GM18519 (cell line): ENCODE results near the gene FASTK.
"Not testable (repeated sequence)": the region's sequence is repeated elsewhere in the genome, so short reads cannot be mapped to it uniquely, and the experiment has no call there.

Experiments
- ATAC-seq: cut with Tn5 transposase; IDR thresholded peaks from one replicate; pipeline ENCODE4 v1.9.1; 2021; ENCODE audit warnings: mild to moderate bottlenecking, moderate library complexity; ENCODE audit not compliant: unreplicated experiment, low FRiP score

FASTK gene

GRCh38 chr7:151053751-151054150 is 26.9 kb downstream of the FASTK start:
- no peak for ATAC-seq

DNA sequence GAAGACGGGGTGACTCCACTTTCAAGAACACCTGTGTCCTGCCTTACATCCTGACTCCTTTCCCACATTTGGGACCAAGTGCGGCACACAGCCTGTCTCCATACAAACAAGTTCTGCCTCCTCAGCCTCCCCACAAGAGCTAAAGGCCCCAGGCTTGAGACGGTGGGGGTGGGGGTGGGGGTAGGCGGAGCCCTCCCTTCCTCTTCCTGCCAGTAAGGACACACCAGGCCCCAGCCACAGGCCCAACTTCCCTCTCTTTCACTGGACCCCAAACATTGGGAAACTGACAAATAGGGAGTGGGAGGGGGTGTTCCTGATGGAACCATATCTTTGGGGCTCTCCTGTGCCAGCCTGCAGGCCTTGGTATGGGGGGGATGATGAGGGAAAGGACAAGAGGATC is 27.5 kb downstream of the FASTK start:
- ATAC-seq, result no peak

GRCh38 chr7:151051108-151051507 is 29.5 kb downstream of the FASTK start:
- ATAC-seq, result no peak

- no peak for ATAC-seq
These were observed 31.6 kb downstream of the FASTK start for GRCh38 chr7:151048911-151049463.

DNA sequence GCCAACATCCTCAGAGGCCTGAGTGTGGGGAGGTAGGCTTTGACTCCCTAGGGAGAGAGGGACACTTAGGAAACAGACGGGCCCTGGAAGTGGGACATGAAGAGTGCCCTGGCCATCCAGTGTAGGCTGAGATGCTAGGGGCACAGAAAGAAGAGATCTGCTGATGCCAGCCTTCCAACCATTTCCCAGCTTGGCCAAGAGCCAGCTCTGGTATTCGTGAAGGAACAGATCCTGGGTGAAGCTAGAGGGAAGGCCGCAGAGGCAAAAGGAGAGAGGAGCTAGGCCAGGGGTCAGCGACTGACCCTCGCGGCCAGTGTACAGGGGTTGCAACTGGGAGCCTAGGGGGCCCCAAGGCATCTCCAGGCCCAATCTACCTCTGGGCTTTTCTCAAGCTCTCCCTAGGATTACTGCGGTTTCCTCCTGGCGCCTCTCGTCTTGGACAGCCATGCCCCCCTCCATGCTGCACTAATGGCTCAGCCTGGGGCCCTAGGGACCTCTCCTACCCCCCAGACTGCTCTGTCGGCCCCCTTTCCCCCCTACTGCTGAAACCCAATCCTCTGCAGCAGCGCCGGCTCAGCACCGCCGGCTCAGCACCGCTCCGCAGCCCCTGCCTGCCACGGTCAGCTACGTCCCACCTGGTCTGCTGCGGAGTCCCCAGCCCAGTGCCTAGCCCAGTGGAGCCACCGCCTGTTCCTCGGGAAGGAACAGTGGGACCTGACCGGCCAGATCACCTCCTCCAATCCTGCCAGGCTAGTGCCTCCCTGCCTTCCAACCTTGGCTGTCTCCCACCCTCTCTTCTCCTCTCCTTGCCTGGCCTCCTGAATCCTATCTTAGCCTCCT is 32.4 kb downstream of the FASTK start, which contains the start of gene ASIC3:
Gene ASIC3 (plus strand): TSS at position 556 of the 840 bp plus-strand sequence. CDS start 355 bp downstream, outside the sequence.
- no peak for ATAC-seq

- no peak for ATAC-seq
These were observed 33.7 kb downstream of the FASTK start for GRCh38 chr7:151046603-151047573.

GRCh38 chr7:151045967-151046366 is 34.6 kb downstream of the FASTK start:
- ATAC-seq, result no peak

DNA sequence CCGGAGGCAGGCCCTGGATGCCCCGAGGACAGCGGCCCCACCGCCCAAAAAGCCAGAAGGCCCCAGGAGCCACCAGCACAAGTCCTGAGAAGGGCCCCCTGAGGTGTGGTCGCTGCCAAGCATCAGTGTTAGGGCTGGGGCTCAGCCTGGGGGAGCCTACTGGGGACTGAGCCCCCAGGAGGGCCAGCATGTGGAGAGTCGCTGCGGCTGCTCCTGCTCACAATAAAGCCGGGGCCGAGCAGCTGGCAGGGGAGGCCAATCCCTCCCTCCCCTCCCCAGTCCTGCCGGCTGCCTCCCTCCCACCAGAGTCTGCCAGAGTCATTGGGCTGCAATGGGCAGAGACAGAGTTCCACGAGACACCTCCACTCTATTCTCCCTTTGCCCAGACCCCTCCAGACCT is 35.3 kb downstream of the FASTK start:
- ATAC-seq, result no peak

DNA sequence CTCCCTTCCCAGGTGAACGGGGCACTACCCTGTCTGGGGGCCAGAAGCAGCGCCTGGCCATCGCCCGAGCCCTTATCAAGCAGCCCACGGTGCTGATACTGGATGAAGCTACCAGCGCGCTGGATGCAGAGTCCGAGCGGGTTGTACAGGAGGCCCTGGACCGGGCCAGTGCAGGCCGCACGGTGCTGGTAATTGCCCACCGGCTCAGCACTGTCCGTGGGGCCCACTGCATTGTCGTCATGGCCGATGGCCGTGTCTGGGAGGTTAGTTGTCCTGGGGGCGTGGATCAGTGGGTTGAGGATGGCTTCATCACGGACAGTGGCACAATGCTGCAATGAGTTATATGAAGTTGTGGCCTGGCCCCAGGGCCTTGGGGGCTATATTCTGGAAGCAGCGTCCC is 36.6 kb downstream of the FASTK start:
- no peak for ATAC-seq

GRCh38 chr7:151043449-151043848 is 37.2 kb downstream of the FASTK start:
- not testable (repeated sequence) for ATAC-seq

- no peak for ATAC-seq
These were observed 39.8 kb downstream of the FASTK start for GRCh38 chr7:151040616-151041375.

DNA sequence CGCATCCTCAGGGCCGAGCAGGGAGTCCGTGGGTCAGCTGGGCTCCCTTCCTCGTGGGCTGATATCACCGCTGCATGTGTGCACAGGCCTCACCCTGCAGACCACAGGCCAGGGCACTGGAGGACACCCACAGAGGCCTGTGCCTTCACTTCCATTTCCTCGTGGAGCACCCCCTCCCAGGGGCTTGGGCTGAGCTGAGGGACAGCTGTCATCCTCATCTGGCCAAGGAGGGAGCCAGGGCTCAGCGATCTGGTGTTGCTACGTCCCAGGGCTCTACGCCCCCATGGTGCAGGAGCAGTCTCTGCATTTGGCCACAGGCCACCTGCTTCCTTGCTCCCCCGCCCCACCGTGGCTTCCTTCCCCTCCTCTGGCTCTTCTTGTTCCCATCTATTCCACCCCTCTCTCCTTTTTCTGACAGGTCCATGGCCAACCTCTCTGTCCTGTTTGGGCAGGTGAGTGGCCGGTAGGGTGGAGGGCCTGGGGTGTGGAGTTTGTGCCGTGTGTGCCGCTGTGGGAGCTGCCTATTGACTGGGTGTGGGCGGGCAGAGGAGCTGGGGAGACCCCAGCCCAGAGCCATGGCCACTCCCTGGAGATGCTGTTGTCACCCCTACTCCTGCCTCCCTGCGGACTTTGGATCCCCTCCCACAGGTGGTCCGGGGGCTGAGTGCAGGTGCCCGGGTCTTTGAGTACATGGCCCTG is 40.6 kb downstream of the FASTK start:
- no peak for ATAC-seq

DNA sequence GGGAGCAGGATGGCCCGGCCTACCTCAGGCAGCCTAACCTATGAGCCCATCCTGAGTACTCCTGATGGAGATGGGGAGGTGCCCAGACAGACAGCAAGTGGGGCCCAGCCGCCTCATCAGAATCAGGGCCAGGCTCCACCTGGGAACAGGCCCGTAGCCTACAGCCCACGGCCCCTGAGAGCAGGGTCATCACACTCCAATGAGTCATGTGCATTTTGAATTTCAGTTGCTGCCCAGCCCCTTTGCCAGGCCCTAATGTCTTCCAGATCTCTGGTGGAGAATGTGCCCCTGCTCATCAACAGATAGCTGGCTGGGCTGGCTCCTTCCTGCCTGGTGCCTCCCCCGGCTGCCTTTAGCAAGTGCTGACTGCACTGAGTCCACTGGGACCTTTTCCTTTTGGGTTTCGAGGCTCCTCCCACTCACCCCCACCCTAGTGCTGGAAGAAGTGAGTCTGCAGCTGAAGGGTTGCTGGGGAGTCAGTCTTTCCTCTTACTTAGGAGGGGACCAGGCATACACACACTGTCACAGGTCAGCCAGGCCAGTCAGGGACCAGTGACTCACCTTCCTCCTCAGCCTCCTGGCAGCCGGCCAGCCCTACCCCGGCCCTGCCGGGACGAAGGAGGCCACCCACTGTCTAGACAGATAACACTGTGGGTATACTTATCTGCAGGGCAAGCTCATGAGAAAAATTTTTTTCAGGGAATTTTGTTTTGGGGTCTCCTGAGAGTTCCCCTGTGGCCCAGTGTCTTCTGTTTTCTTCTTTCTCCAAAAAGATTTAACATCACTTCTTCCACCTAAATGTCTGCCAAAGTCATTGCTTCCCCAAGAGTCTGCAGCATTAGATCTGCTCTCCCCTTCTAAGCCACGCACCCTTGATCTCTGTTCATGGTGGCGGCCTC is 41.4 kb downstream of the FASTK start:
- ATAC-seq, result no peak

- no peak for ATAC-seq
These were observed 44.7 kb downstream of the FASTK start for GRCh38 chr7:151035902-151036301.

DNA sequence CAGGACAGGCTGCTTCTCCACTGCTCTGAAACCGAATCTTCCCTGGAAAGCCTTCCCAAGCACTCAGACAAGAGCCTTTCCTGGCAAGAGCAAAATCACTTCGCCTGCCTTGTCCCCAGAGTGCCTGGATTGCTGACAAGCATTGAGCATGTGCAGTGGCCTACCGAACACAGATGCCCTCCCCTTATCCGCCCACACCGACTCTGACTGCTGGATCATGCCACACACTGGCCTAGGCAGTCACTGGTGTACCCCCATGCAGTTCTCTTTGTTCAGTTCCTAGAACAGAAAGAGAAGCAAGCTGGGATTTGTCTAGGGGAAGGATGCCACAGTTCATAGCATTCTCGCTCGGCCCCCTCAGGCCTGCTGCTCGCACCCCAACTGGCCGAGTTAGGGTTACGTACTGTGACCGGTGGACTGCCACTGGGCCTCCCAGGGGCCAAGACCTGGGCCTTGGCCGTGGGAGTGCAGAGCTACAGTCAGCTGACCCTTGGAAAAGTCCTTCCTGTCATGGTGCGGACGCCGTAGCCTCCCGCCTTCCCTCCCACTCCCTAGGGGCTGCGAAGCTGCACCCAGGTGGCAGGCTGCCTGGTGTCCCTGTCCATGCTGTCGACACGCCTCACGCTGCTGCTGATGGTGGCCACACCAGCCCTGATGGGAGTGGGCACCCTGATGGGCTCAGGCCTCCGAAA is 45.4 kb downstream of the FASTK start:
- no peak for ATAC-seq

- no peak for ATAC-seq
These were observed 46.1 kb downstream of the FASTK start for GRCh38 chr7:151034312-151035025.

GRCh38 chr7:151033864-151034249 is 46.8 kb downstream of the FASTK start:
- ATAC-seq, result no peak
